ENCODE results near the gene SLC4A1. TPM values are rescaled to one million over a fixed set of nuclear protein-coding genes. Genes with fewer than 3 reads are reported as not detected.

The SLC4A1 gene
- total RNA-seq, 4 donors from 2014 or later: 0.11 to 0.20 TPM; not detected in 2

DNA sequence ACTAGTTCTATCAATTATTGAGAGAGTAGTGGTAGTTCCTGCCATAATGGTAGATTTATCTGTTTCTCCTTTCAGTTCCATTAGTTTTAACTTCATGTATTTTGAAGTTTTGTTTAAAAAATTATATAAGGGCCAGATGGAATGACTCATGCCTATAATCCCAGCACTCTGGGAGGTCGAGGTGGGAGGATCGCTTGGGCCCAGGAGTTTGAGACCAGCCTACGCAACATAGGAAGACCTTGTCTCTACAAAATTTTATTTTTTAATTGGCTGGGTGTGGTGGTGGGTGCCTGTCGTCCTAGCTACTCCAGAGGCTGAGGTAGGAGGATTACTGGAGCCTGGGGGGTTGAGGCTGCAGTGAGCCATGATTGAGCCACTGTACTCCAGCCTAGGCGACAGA is 34.4 kb downstream of the SLC4A1 start:
- intact Hi-C loops (cut with DNase I; ENCODE audit: low total_unique reads): no loop called here
- Histone ChIP-seq H3K9me3 (no peaks in the 10 kb centered on the region), H3K27ac (no peak overlapping the region), H3K4me1 (peaks cover 0 to 4% of the 10 kb centered on the region in 2 donors), H3K36me3 (no peaks in the 10 kb centered on the region), H3K4me3 (no peak overlapping the region), H3K27me3 (no peaks in the 10 kb centered on the region)
- TF ChIP-seq CTCF (IDR thresholded peaks at IDR 0.05 in 4 of 5, conservative IDR thresholded peaks at IDR 0.05 in 1 of 5) (no peak), POLR2A (IDR thresholded peaks at IDR 0.05) (no peak)
- in situ Hi-C loops (cut with MboI; ENCODE audit: low sequenced_read_pairs in 4 of 4): loop anchor here in 1 of 4 donors (25.0 kb wide), 1 partner anchor 279 kb away; the partner anchor contains the start of gene GPATCH8
- DNase-seq (no peak), ATAC-seq (no peak)

DNA sequence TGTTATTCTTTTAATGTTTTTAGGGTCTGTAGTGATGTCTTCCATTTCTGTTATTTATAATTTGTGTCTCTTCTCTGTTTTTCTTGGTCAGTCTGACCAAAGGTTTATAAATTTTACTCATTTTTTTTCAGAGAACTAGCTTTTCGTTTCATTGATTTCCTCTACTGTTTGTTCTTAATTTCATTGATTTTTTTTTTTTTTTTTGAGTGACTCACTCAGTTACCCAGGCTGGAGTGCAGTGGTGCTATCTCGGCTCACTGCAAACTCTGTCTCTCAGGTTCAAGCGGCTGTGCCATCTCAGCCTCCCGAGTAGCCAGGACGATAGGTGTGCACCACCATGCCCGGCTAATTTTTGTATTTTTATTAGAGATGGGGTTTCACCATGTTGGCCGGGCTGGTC is 35.9 kb downstream of the SLC4A1 start:
- in situ Hi-C loops (cut with MboI; ENCODE audit: low sequenced_read_pairs in 4 of 4) (loop anchor here in 1 of 4 donors (25.0 kb wide), 1 partner anchor 280 kb away; the partner anchor contains the start of gene GPATCH8), intact Hi-C loops (cut with DNase I; ENCODE audit: low total_unique reads) (no loop called here)
- TF ChIP-seq POLR2A (IDR thresholded peaks at IDR 0.05): no peak
- no peak for TF ChIP-seq CTCF (IDR thresholded peaks at IDR 0.05 in 4 of 5, conservative IDR thresholded peaks at IDR 0.05 in 1 of 5)
- no peak overlapping the region for H3K4me3 ChIP-seq
- no peak overlapping the region for H3K27ac ChIP-seq
- H3K9me3 ChIP-seq: no peaks in the 10 kb centered on the region
- peaks cover 0 to 4% of the 10 kb centered on the region in 2 donors for H3K4me1 ChIP-seq
- DNase-seq: no peak
- ATAC-seq: no peak
- no peaks in the 10 kb centered on the region for H3K27me3 ChIP-seq
- H3K36me3 ChIP-seq: no peaks in the 10 kb centered on the region

DNA sequence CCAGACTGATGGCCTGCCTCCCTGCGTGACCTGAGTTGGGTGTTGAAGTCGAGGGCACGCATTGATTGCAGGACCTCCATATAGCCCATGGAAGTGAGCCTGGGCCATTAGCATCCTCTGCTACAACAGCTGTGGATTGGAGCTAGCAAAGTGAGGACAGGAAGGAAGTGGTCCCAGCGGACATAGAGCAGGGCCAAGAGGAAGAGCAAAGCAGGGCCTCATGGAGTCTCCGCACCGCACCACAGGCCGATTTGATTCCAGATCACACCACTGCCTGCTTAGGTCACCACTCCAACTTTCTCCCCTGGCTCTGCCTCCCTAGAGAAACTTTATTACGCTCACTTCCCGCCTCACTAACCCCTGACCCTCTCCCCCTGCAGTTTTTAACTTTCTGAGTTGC is 37.8 kb downstream of the SLC4A1 start:
- intact Hi-C loops (cut with DNase I; ENCODE audit: low total_unique reads): no loop called here
- in situ Hi-C loops (cut with MboI; ENCODE audit: low sequenced_read_pairs in 4 of 4): loop anchor here in 1 of 4 donors (25.0 kb wide), 1 partner anchor 282 kb away; the partner anchor contains the start of gene GPATCH8
- DNase-seq: no peak

GRCh38 chr17:44229090-44229489 is 38.8 kb downstream of the SLC4A1 start:
- H3K4me1 ChIP-seq: peaks cover 0 to 2% of the 10 kb centered on the region in 2 donors
- in situ Hi-C loops (cut with MboI; ENCODE audit: low sequenced_read_pairs in 4 of 4) (loop anchor here in 1 of 4 donors (25.0 kb wide), 1 partner anchor 283 kb away; the partner anchor contains the start of gene GPATCH8), intact Hi-C loops (cut with DNase I; ENCODE audit: low total_unique reads) (no loop called here)
- no peaks in the 10 kb centered on the region for H3K27me3 ChIP-seq
- H3K36me3 ChIP-seq: no peaks in the 10 kb centered on the region
- ATAC-seq: no peak
- H3K9me3 ChIP-seq: no peaks in the 10 kb centered on the region
- no peak overlapping the region for H3K4me3 ChIP-seq
- TF ChIP-seq CTCF (IDR thresholded peaks at IDR 0.05 in 4 of 5, conservative IDR thresholded peaks at IDR 0.05 in 1 of 5): no peak
- no peak for TF ChIP-seq POLR2A (IDR thresholded peaks at IDR 0.05)
- no peak for DNase-seq
- no peak overlapping the region for H3K27ac ChIP-seq

More for the DNA sequence above, 37.8 kb downstream of the SLC4A1 start:
- Histone ChIP-seq H3K4me1 (peaks cover 0 to 4% of the 10 kb centered on the region in 2 donors), H3K4me3 (no peak overlapping the region), H3K36me3 (no peaks in the 10 kb centered on the region), H3K9me3 (no peaks in the 10 kb centered on the region), H3K27ac (no peak overlapping the region), H3K27me3 (no peaks in the 10 kb centered on the region)
- no peak for ATAC-seq
- TF ChIP-seq CTCF (IDR thresholded peaks at IDR 0.05 in 4 of 5, conservative IDR thresholded peaks at IDR 0.05 in 1 of 5): no peak
- TF ChIP-seq POLR2A (IDR thresholded peaks at IDR 0.05): no peak
